Choroid plexus epithelial cell (primary cell): Measurements from ENCODE around the gene PGLYRP2.

Experiments
- DNase-seq: peaks from one replicate; pipeline ENCODE4 v3.0.0-alpha.2; 2010; ENCODE audit warnings: low read depth
- H3K4me3 ChIP-seq: 2 replicates; pipeline ENCODE4 v1.5.1; 2011; ENCODE audit warnings: low read depth, mild to moderate bottlenecking, control low read depth, low read length, moderate library complexity
- TF ChIP-seq, protein P1 (sequence below): conservative IDR thresholded peaks from 2 replicates; pipeline ENCODE4 v1.5.1; 2011; ENCODE audit warnings: low read depth, mild to moderate bottlenecking, control low read depth, inconsistent platforms, low read length, moderate library complexity

The PGLYRP2 gene

DNA sequence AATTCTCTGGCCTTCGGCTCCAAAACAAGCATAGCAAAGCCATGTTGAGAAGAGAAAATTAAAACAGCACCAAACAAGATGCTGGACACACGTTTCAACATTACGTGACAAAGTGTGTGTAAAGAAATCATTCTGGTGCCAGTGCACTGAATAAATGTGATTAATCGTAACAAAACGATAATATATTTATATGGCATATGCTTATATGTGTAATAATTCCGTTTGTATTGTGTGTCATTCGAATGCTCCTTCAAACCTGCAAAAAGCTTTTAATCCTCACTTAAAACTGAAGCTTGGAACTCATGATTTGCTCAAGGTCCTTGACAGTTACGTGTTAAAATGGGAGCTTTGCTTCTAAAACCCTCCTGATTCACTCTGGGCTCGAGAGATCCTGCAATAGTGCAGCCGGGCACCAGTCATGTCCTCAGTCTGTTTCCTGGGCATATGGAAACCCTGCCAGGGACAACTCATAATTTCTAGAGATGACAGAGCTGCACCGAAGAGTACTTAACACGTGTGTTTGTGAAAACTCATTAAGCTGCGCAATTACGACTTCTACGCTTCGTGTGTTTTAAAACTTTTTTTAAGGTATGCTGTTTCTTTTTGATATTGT is 59.8 kb downstream of the PGLYRP2 start:
- TF ChIP-seq, protein P1, sequence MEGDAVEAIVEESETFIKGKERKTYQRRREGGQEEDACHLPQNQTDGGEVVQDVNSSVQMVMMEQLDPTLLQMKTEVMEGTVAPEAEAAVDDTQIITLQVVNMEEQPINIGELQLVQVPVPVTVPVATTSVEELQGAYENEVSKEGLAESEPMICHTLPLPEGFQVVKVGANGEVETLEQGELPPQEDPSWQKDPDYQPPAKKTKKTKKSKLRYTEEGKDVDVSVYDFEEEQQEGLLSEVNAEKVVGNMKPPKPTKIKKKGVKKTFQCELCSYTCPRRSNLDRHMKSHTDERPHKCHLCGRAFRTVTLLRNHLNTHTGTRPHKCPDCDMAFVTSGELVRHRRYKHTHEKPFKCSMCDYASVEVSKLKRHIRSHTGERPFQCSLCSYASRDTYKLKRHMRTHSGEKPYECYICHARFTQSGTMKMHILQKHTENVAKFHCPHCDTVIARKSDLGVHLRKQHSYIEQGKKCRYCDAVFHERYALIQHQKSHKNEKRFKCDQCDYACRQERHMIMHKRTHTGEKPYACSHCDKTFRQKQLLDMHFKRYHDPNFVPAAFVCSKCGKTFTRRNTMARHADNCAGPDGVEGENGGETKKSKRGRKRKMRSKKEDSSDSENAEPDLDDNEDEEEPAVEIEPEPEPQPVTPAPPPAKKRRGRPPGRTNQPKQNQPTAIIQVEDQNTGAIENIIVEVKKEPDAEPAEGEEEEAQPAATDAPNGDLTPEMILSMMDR: no peak
- peak overlapping the region; percentile 61 for H3K4me3 ChIP-seq
- no peak for DNase-seq
